CD4-positive, CD25-positive, alpha-beta regulatory T cell (primary cell): ENCODE measurements around the gene PFDN4. TPM values are rescaled to one million over a fixed set of nuclear protein-coding genes. Genes with fewer than 3 reads are reported as not detected.

Source experiments
- ATAC-seq, 2 donors: fragments of 150-1000 bp; cut with Tn5 transposase; one replicate each; pipeline ENCODE4 v1.10.0; 2021; ENCODE audit warnings: low read depth in 2 of 2, moderate number of reproducible peaks in 2 of 2, moderate library complexity in 1 of 2
- DNase-seq, 3 donors: peaks; one replicate each; pipeline versions ENCODE4 v3.0.0 to v3.0.0-alpha.2; 2012 to 2022; ENCODE audit warnings: mixed read lengths in 1 of 3
- H3K27ac ChIP-seq: one replicate; pipeline ENCODE4 v1.7.0; 2013; ENCODE audit warnings: mild to moderate bottlenecking, low read length; ENCODE audit not compliant: insufficient read depth, poor library complexity, severe bottlenecking
- H3K27me3 ChIP-seq: one replicate; pipeline ENCODE4 v1.7.0; 2013; ENCODE audit warnings: low read length; ENCODE audit not compliant: control insufficient read depth, insufficient read depth
- H3K36me3 ChIP-seq: one replicate; pipeline ENCODE4 v1.7.0; 2013; ENCODE audit warnings: mild to moderate bottlenecking, low read length, moderate library complexity; ENCODE audit not compliant: control insufficient read depth, insufficient read depth
- H3K4me1 ChIP-seq: 2 replicates; pipeline ENCODE4 v1.7.0; 2013; ENCODE audit warnings: mild to moderate bottlenecking, low read length; ENCODE audit not compliant: insufficient read depth, control insufficient read depth, poor library complexity, severe bottlenecking
- H3K4me3 ChIP-seq: one replicate; pipeline ENCODE4 v1.7.0; 2013; ENCODE audit warnings: low read depth, mild to moderate bottlenecking, low read length, moderate library complexity
- H3K9me3 ChIP-seq, 2 experiments: 1 replicate in 1 of 2; 2 replicates in 1 of 2; pipeline ENCODE4 v1.7.0; 2013; ENCODE audit warnings: low read length in 2 of 2, mild to moderate bottlenecking in 1 of 2, moderate library complexity in 1 of 2; ENCODE audit not compliant: control insufficient read depth in 2 of 2
- H3K27ac Mint-ChIP-seq, 3 donors: one replicate each; pipeline ENCODE4 v1.8.0; 2020 to 2022; ENCODE audit warnings: mild to moderate bottlenecking in 3 of 3, mixed read lengths in 3 of 3, moderate library complexity in 2 of 3
- H3K27me3 Mint-ChIP-seq: one replicate; pipeline ENCODE4 v1.8.0; 2022; ENCODE audit warnings: mild to moderate bottlenecking, mixed read lengths
- H3K36me3 Mint-ChIP-seq: one replicate; pipeline ENCODE4 v1.8.0; 2020; ENCODE audit warnings: mixed read lengths
- H3K4me1 Mint-ChIP-seq, 4 donors: one replicate each; pipeline ENCODE4 v1.8.0; 2020 to 2022; ENCODE audit warnings: mixed read lengths in 4 of 4, mild to moderate bottlenecking in 1 of 4
- H3K4me3 Mint-ChIP-seq, 4 donors: one replicate each; pipeline ENCODE4 v1.8.0; 2020 to 2022; ENCODE audit warnings: mild to moderate bottlenecking in 4 of 4, mixed read lengths in 4 of 4, moderate library complexity in 3 of 4
- H3K9me3 Mint-ChIP-seq, 7 donors: one replicate each; pipeline ENCODE4 v1.8.0; 2020 to 2022; ENCODE audit warnings: mixed read lengths in 7 of 7, mild to moderate bottlenecking in 3 of 7, moderate library complexity in 2 of 7
- polyA plus RNA-seq, 4 donors: library from polyadenylated mRNA; unstranded; fragments of 300-500 nt; fragmentation: Illumina TruSeq; gene quantifications; one replicate each; pipeline ENCODE4 v1.2.3, GENCODE V29; 2021
- total RNA-seq: library from RNA; stranded (reverse); gene quantifications from one replicate; pipeline ENCODE4 v1.2.3, GENCODE V29; 2022

PFDN4 gene
- total and polyA plus RNA-seq, 5 donors from 2014 or later: 28.6 to 94.6 (median 74.8) TPM

DNA sequence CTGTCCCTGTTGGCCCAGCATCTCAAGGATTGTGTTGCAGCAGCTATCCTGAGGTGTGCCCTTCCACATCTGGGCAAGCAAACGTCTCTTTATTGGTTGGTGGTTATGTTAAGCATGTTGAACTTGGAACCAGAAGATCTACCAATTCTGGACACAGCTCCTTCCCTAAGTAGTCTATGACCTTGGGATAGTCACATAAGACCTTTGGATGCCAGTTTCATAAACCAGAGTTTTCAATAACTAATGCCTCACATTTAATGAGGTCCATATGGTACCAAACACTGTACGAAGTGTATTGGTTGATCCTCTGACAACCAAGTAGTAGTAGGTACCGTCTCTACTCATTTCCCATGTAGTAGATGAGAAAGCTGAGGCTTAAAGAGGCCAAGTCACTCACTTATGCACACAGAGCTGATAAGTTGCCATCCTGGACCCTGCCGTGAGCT lies 37.8 kb upstream of the PFDN4 start:
- H3K36me3 ChIP-seq: no peaks in the 10 kb centered on the region
- H3K27me3 Mint-ChIP-seq: peaks cover 61% of the 10 kb centered on the region
- H3K9me3 Mint-ChIP-seq: peaks cover 0 to 5% (median 0%) of the 10 kb centered on the region in 7 donors
- ATAC-seq (no peak), DNase-seq (no peak)
- H3K27ac Mint-ChIP-seq: no peak overlapping the region
- no peaks in the 10 kb centered on the region for H3K9me3 ChIP-seq
- peaks cover 0 to 24% (median 7%) of the 10 kb centered on the region in 4 donors for H3K4me1 Mint-ChIP-seq
- no peak overlapping the region for H3K27ac ChIP-seq
- no peaks in the 10 kb centered on the region for H3K36me3 Mint-ChIP-seq
- peaks cover 35% of the 10 kb centered on the region for H3K27me3 ChIP-seq
- peaks cover 11% of the 10 kb centered on the region for H3K4me1 ChIP-seq
- H3K4me3 ChIP-seq: no peak overlapping the region
- no peak overlapping the region for H3K4me3 Mint-ChIP-seq

DNA sequence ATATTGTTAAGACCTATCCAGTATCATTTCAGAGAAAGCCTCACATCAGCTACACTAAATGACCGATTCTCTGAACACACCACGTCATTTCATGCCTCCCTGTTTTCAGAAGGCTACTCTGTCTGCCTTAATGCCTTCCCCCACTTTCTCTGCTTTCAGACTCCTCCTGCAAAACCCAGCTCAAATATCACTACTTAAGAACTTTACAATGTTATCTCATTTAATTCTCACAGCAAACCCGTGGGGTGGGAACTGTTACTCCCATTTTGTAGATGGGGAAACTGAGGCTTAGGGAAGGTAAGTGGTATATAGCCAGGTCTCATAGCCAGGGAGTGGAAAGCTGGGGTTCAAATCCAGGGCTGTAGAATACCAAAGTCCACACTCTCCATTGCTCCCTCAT lies 36.9 kb upstream of the PFDN4 start:
- Mint-ChIP-seq H3K9me3 (peaks cover 0 to 5% (median 0%) of the 10 kb centered on the region in 7 donors), H3K36me3 (no peaks in the 10 kb centered on the region), H3K4me3 (no peak overlapping the region), H3K4me1 (peaks cover 0 to 24% (median 7%) of the 10 kb centered on the region in 4 donors), H3K27ac (no peak overlapping the region), H3K27me3 (peaks cover 70% of the 10 kb centered on the region)
- no peak for ATAC-seq
- Histone ChIP-seq H3K36me3 (no peaks in the 10 kb centered on the region), H3K27me3 (peaks cover 39% of the 10 kb centered on the region), H3K4me3 (no peak overlapping the region), H3K9me3 (no peaks in the 10 kb centered on the region), H3K27ac (no peak overlapping the region), H3K4me1 (peaks cover 11% of the 10 kb centered on the region)
- DNase-seq: no peak

DNA sequence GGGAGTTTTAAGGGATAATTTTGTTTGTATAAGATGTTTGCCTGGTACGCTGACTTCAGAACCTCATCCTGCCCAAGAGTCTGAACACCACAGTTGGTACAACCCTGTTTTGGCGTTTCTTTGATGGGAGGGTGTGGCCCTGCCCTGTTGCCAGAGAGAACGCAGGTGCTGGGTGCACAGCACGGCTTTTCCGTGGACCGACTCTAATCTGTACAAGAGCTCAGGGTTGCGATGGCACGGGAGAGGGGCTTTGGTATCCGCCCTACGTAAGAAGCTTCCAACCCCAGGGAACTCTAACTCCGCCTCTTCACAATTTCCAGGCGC lies 35.4 kb upstream of the PFDN4 start:
- peak overlapping the region in 2 of 4 donors; percentile 52 to 78 for H3K4me3 Mint-ChIP-seq
- no peak for ATAC-seq
- peaks cover 76% of the 10 kb centered on the region for H3K27me3 Mint-ChIP-seq

DNA sequence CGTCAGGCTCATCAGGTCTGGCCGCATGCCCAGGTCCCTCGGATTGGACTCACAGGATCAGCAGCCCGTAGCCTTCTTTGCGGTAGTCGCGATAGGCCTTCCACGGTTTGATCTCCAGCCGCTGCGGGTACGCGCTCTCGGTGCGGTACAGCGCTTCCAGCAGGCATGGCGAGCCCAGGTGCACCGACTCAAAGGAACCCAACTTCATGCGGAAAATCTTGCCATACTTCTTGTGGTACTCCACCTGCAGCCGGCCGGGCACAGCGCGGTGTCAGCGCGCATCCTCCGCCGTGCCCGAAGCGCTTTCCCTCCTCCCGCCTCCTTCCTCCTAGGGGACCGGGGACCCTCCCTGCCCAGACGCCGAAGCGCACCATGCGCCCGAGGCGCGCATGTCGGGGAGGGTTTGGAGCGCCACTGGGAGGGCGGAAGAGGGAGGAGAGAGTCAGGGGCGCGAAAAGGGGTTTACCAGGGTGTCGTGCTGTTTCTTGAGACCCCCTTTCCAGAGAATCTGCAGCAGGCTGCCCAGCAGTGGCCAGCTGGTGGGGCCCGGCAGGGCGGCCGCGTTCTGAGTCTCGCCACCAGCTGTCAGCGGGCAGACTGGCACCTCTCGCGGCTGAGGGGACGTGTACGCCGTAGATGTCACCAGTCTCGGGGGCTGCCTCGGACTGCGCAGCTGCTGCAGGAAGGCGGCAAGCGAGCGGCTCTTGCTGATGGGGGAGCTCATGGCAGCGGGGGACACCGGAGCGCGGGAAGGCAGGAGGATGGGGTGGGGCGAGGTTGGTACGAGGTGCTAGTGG lies 34.8 kb upstream of the PFDN4 start:
- H3K9me3 ChIP-seq: no peaks in the 10 kb centered on the region
- no peak overlapping the region for H3K4me3 ChIP-seq
- ATAC-seq (no peak), DNase-seq (no peak)
- Mint-ChIP-seq H3K27me3 (peaks cover 78% of the 10 kb centered on the region), H3K27ac (no peak overlapping the region), H3K36me3 (no peaks in the 10 kb centered on the region), H3K4me3 (peak overlapping the region; percentile 12 to 78 (median 63)), H3K4me1 (peaks cover 0 to 24% (median 6%) of the 10 kb centered on the region in 4 donors), H3K9me3 (peaks cover 0 to 5% (median 0%) of the 10 kb centered on the region in 7 donors)
- H3K36me3 ChIP-seq: no peaks in the 10 kb centered on the region
- H3K27ac ChIP-seq: no peak overlapping the region
- peaks cover 40% of the 10 kb centered on the region for H3K27me3 ChIP-seq
- H3K4me1 ChIP-seq: peaks cover 11% of the 10 kb centered on the region

More for the DNA sequence above, 35.4 kb upstream of the PFDN4 start:
- Histone ChIP-seq H3K27me3 (peaks cover 41% of the 10 kb centered on the region), H3K9me3 (no peaks in the 10 kb centered on the region), H3K4me1 (peaks cover 11% of the 10 kb centered on the region), H3K4me3 (no peak overlapping the region), H3K36me3 (no peaks in the 10 kb centered on the region), H3K27ac (no peak overlapping the region)
- H3K4me1 Mint-ChIP-seq: peaks cover 0 to 24% (median 7%) of the 10 kb centered on the region in 4 donors
- no peaks in the 10 kb centered on the region for H3K36me3 Mint-ChIP-seq
- no peak for DNase-seq
- H3K9me3 Mint-ChIP-seq: peaks cover 0 to 5% (median 0%) of the 10 kb centered on the region in 7 donors
- H3K27ac Mint-ChIP-seq: no peak overlapping the region

DNA sequence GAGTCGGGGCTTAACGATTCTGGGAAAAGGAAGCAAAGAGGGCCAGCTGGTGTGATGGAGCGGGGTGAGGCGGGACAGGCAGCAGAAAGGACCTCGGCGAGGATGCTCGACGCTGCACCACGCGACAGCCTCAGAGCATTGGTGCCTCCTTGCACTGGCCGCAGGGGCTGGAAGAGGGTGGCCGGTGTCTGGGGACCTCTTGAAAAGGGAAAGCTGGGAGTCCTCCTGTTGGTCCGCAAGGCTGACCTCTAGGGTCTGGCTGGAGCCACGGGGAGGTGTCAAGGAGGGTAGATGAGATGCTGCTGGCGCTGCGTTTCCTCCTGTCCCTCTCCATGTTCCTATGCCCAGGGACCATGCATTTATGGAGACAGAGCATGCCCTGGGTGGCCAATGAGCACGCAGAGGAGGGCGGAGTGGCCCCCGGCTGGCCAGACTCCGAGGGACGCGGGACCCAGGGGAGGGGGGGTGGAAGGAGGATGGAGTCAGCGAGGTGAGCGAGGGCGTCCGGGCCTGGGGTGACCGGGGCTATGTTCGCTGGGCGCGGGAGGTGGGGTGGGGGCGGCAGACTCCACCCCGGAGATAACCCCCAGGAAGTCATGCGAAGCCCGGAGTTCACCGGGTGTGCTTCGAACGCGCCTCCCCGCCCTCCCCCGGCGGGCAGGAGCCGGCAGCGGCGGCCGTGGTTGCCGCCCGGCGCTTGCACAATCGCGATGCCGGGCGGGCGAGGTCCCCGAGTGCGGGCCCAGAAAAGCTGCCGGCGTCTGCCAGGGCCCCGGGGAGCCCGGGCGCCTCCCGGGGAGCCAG lies 34.0 kb upstream of the PFDN4 start, which contains the start of gene CYP24A1:
TSS of gene CYP24A1 (minus strand) at position 334 of the 804 bp plus-strand sequence. CDS start 407 bp downstream, outside the sequence.
- Mint-ChIP-seq H3K4me3 (peak within 1 kb of the TSS; percentile 22 to 78 (median 63)), H3K9me3 (peaks cover 0 to 5% (median 0%) of the 10 kb centered on the region in 7 donors), H3K4me1 (peaks cover 0 to 24% (median 6%) of the 10 kb centered on the region in 4 donors), H3K27ac (no peak within 1 kb of the TSS), H3K36me3 (no peaks in the 10 kb centered on the region), H3K27me3 (peaks cover 78% of the 10 kb centered on the region)
- Histone ChIP-seq H3K36me3 (no peaks in the 10 kb centered on the region), H3K4me3 (no peak within 1 kb of the TSS), H3K4me1 (peaks cover 11% of the 10 kb centered on the region), H3K27me3 (peaks cover 38% of the 10 kb centered on the region), H3K27ac (no peak within 1 kb of the TSS), H3K9me3 (no peaks in the 10 kb centered on the region)
- DNase-seq (no peak), ATAC-seq (no peak)

DNA sequence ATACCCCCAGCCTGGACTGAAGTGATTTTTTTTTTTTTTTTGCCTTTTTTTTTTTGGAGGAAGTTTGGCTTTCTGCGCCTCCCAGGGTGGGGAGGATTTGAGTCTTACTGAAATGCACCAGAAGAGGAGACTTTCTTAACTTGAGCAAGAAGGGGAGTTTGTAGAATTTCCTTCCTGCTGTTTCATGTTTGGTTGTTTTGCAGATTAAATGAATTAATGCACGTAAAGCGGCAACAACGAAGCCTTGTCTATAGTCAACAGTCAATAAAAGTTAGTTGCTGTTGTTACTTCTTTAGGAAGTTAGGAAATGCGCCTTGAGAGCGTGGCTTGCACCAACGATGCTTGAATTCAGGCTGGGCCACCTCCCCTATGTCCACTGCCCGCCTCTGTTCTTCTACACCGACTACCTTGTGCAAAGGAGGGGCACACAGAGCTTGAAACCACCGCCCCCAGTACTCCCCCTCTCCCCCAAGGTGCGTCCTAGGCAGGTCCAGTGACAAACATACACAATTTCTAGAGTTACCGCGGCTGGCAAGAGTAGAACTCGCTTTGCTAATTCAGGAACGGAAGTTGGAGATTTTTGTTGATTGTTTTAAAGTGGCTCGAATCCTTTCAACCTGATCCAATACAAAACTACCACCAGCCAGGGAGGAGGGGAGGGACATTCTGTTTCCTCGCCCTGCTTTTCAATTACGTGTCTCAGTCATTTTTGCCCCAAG lies 33.3 kb upstream of the PFDN4 start:
- peaks cover 0 to 4% (median 0%) of the 10 kb centered on the region in 7 donors for H3K9me3 Mint-ChIP-seq
- DNase-seq (no peak), ATAC-seq (no peak)
- Histone ChIP-seq H3K36me3 (no peaks in the 10 kb centered on the region), H3K27ac (no peak overlapping the region), H3K4me3 (no peak overlapping the region), H3K27me3 (peaks cover 34% of the 10 kb centered on the region), H3K9me3 (no peaks in the 10 kb centered on the region), H3K4me1 (peaks cover 11% of the 10 kb centered on the region)
- H3K4me1 Mint-ChIP-seq: peaks cover 0 to 24% (median 6%) of the 10 kb centered on the region in 4 donors
- peaks cover 71% of the 10 kb centered on the region for H3K27me3 Mint-ChIP-seq
- H3K36me3 Mint-ChIP-seq: no peaks in the 10 kb centered on the region
- peak overlapping the region in 3 of 4 donors; percentile 21 to 50 (median 22) for H3K4me3 Mint-ChIP-seq
- H3K27ac Mint-ChIP-seq: no peak overlapping the region

DNA sequence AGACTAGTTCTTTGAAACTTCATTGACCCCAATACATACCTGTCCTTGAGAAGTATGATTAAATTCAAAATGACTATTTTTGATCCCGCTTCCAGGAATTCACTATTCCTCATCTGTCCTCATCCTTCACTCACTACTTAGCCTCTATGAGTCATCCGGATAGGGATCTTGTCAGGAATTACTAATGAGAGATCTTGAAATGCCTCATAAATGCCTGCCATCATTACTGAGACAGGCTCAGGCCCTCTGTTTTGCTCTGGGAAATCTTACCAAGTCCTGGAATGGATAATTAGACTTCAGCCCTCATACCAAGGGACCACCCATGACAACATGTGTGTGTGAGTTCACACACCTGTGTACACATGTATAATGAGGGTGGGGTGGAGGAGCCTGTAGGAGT lies 31.3 kb upstream of the PFDN4 start:
- Mint-ChIP-seq H3K4me1 (peaks cover 0 to 24% (median 6%) of the 10 kb centered on the region in 4 donors), H3K27ac (no peak overlapping the region), H3K36me3 (no peaks in the 10 kb centered on the region), H3K27me3 (peaks cover 51% of the 10 kb centered on the region), H3K4me3 (no peak overlapping the region), H3K9me3 (no peaks in the 10 kb centered on the region)
- H3K27me3 ChIP-seq: peaks cover 27% of the 10 kb centered on the region
- no peak overlapping the region for H3K27ac ChIP-seq
- no peaks in the 10 kb centered on the region for H3K36me3 ChIP-seq
- no peak for ATAC-seq
- no peak for DNase-seq
- H3K9me3 ChIP-seq: no peaks in the 10 kb centered on the region
- no peak overlapping the region for H3K4me3 ChIP-seq
- peaks cover 11% of the 10 kb centered on the region for H3K4me1 ChIP-seq
